Measurements from ENCODE around the gene NOL8. TPM values are rescaled to one million over a fixed set of nuclear protein-coding genes. Genes with fewer than 3 reads are reported as not detected.

NOL8 gene
- total and polyA plus RNA-seq, 2 donors (not counting 1 experiment from before 2014, with no cell fraction given) = 19.9 to 91.0 TPM

DNA sequence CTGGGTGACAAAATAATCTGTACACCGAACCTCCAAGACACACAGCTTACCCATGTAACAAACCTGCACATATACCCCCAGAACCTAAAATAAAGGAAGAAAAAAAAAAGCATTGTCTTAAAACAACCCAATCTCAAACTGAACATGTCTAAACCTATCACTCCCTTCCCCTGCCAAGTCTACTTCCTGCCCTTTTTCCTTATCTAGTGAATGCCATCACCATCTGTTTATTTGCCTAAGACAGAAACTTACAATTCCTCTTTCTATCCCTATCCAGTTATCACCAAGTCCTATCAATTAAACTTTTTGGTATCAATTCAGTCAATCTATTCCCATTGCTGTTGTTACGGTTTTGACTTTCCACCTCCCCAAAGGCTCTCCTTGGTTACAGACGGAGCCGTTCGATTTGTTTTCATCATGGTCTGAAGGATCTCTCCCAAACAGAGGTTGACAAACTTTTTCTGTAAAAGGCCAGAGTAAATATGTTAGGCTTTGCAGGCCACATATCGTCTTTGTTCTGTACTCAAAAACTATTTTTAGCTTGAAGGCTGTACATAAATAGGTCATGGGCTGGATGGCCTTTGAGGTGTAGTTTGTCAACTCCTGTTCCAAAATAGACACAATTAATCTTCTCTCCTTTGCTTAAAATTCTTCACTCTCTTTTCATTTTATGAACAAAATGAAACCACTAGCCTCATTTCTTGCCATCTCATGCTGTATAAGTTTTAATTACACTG lies 12.1 kb downstream of the NOL8 start:
- H3K9ac ChIP-seq (ENCODE audit: low read length) = no peak overlapping the region
- TF ChIP-seq, protein P1, sequence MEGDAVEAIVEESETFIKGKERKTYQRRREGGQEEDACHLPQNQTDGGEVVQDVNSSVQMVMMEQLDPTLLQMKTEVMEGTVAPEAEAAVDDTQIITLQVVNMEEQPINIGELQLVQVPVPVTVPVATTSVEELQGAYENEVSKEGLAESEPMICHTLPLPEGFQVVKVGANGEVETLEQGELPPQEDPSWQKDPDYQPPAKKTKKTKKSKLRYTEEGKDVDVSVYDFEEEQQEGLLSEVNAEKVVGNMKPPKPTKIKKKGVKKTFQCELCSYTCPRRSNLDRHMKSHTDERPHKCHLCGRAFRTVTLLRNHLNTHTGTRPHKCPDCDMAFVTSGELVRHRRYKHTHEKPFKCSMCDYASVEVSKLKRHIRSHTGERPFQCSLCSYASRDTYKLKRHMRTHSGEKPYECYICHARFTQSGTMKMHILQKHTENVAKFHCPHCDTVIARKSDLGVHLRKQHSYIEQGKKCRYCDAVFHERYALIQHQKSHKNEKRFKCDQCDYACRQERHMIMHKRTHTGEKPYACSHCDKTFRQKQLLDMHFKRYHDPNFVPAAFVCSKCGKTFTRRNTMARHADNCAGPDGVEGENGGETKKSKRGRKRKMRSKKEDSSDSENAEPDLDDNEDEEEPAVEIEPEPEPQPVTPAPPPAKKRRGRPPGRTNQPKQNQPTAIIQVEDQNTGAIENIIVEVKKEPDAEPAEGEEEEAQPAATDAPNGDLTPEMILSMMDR (IDR thresholded peaks at IDR 0.05) = no peak
- no peak for TF ChIP-seq EZH2 (IDR thresholded peaks at IDR 0.05; ENCODE audit: borderline replicate concordance, insufficient read depth, low read depth, low read length, poor library complexity, severe bottlenecking)
- Mint-ChIP-seq H3K9me3 (ENCODE audit: insufficient read depth) (no peaks in the 10 kb centered on the region), H3K4me3 (no peak overlapping the region), H3K27me3 (no peaks in the 10 kb centered on the region), H3K4me1 (peaks cover 19% of the 10 kb centered on the region), H3K27ac (no peak overlapping the region)
- H2AFZ ChIP-seq (ENCODE audit: insufficient read depth, low read depth, low read length, poor library complexity, severe bottlenecking) = no peak overlapping the region
- DNase-seq (no peak), ATAC-seq (ENCODE audit: low read depth) (no peak)
- POLR2A ChIA-PET = no interaction called here
- no peak overlapping the region for H3K27ac ChIP-seq (ENCODE audit: low read length in 2 of 2)
- H3K27me3 ChIP-seq (replicated peaks in 1 of 4; ENCODE audit: control extremely low read depth in 1 of 4, control insufficient read depth in 3 of 4, insufficient read depth in 4 of 4, low read length in 3 of 4) = no peaks in the 10 kb centered on the region
- H3K4me2 ChIP-seq (replicated peaks; ENCODE audit: low read depth, low read length, poor library complexity, severe bottlenecking) = no peak overlapping the region
- peaks cover 4 to 74% of the 10 kb centered on the region in 2 experiments for H3K36me3 ChIP-seq (replicated peaks in 1 of 2; ENCODE audit: control extremely low read depth in 1 of 2, control insufficient read depth in 1 of 2, extremely low read depth in 1 of 2, insufficient read depth in 2 of 2, low read length in 1 of 2)
- CTCF ChIA-PET = interaction anchor here (1.3 kb wide), 1 partner anchor 14 kb away, joined by 3 read pairs; no protein-coding TSS in a partner anchor
- H3K4me3 ChIP-seq (ENCODE audit: control extremely low read depth in 1 of 5, extremely low read depth in 1 of 5, insufficient read depth in 1 of 5, low read depth in 2 of 5, low read length in 4 of 5) = no peak overlapping the region
- no peaks in the 10 kb centered on the region for H3K9me3 ChIP-seq (ENCODE audit: control extremely low read depth in 1 of 3, control insufficient read depth in 2 of 3, insufficient read depth in 1 of 3, low read length in 2 of 3)
- H4K20me1 ChIP-seq (ENCODE audit: control insufficient read depth, insufficient read depth, low read length, poor library complexity, severe bottlenecking) = no peaks in the 10 kb centered on the region
- no peaks in the 10 kb centered on the region for H3K4me1 ChIP-seq (ENCODE audit: control insufficient read depth in 2 of 2, insufficient read depth in 2 of 2, low read length in 2 of 2)
- WGBS (ENCODE audit: insufficient coverage) = 60% methylated on average over 1 of the region's 6 CpGs
- peaks cover 24% of the 10 kb centered on the region for H3K79me2 ChIP-seq (ENCODE audit: control insufficient read depth, insufficient read depth, low read length)
- intact Hi-C loops (cut with micrococcal nuclease) = no loop called here

DNA sequence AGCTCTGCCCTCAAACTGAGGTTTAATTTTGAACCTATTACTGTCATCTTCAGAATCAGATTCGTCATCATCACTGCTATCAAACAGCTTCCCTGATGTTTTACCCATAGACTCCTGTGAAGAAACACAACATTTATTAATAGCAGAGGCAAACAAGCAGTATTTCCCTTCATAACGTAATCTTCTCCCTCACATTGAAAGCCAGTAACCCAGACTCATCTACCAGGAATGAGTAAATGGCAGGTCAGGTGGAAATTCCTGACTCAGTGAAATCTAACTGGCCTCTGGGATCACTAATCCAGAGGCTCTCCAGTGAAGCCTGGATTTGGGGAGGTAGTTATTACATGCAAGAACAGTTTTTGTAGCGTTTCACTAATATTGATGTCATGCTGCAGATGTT lies 14.6 kb downstream of the NOL8 start:
- ChIA-PET POLR2A (no interaction called here), CTCF (no interaction called here)
- H3K4me3 Mint-ChIP-seq = no peak overlapping the region
- TF ChIP-seq, protein P1 (IDR thresholded peaks at IDR 0.05) = no peak
- TF ChIP-seq EZH2 (IDR thresholded peaks at IDR 0.05; ENCODE audit: borderline replicate concordance, insufficient read depth, low read depth, low read length, poor library complexity, severe bottlenecking) = no peak
- no peaks in the 10 kb centered on the region for H3K27me3 Mint-ChIP-seq
- peaks cover 4 to 76% of the 10 kb centered on the region in 2 experiments for H3K36me3 ChIP-seq (replicated peaks in 1 of 2; ENCODE audit: control extremely low read depth in 1 of 2, control insufficient read depth in 1 of 2, extremely low read depth in 1 of 2, insufficient read depth in 2 of 2, low read length in 1 of 2)
- H3K27ac Mint-ChIP-seq = no peak overlapping the region
- H3K27ac ChIP-seq (ENCODE audit: low read length in 2 of 2) = no peak overlapping the region
- no peak overlapping the region for H3K4me2 ChIP-seq (replicated peaks; ENCODE audit: low read depth, low read length, poor library complexity, severe bottlenecking)
- no peak overlapping the region for H2AFZ ChIP-seq (ENCODE audit: insufficient read depth, low read depth, low read length, poor library complexity, severe bottlenecking)
- H3K4me3 ChIP-seq (ENCODE audit: control extremely low read depth in 1 of 5, extremely low read depth in 1 of 5, insufficient read depth in 1 of 5, low read depth in 2 of 5, low read length in 4 of 5) = no peak overlapping the region
- intact Hi-C loops (cut with micrococcal nuclease) = no loop called here
- no peaks in the 10 kb centered on the region for H3K9me3 Mint-ChIP-seq (ENCODE audit: insufficient read depth)
- peaks cover 24% of the 10 kb centered on the region for H3K79me2 ChIP-seq (ENCODE audit: control insufficient read depth, insufficient read depth, low read length)
- WGBS (ENCODE audit: insufficient coverage) = 86% methylated on average over 1 of the region's 3 CpGs
- DNase-seq = no peak
- no peak for ATAC-seq (ENCODE audit: low read depth)
- no peaks in the 10 kb centered on the region for H3K27me3 ChIP-seq (replicated peaks in 1 of 4; ENCODE audit: control extremely low read depth in 1 of 4, control insufficient read depth in 3 of 4, insufficient read depth in 4 of 4, low read length in 3 of 4)
- H3K9me3 ChIP-seq (ENCODE audit: control extremely low read depth in 1 of 3, control insufficient read depth in 2 of 3, insufficient read depth in 1 of 3, low read length in 2 of 3) = no peaks in the 10 kb centered on the region
- peaks cover 19% of the 10 kb centered on the region for H3K4me1 Mint-ChIP-seq
- H3K9ac ChIP-seq (ENCODE audit: low read length) = no peak overlapping the region
- H4K20me1 ChIP-seq (ENCODE audit: control insufficient read depth, insufficient read depth, low read length, poor library complexity, severe bottlenecking) = no peaks in the 10 kb centered on the region
- H3K4me1 ChIP-seq (ENCODE audit: control insufficient read depth in 2 of 2, insufficient read depth in 2 of 2, low read length in 2 of 2) = no peaks in the 10 kb centered on the region
